ENCODE results near the gene FADD. TPM values are rescaled to one million over a fixed set of nuclear protein-coding genes. Genes with fewer than 3 reads are reported as not detected.

FADD gene
- total RNA-seq, 4 donors from 2014 or later, result 23.9 to 34.5 (median 25.1) TPM

DNA sequence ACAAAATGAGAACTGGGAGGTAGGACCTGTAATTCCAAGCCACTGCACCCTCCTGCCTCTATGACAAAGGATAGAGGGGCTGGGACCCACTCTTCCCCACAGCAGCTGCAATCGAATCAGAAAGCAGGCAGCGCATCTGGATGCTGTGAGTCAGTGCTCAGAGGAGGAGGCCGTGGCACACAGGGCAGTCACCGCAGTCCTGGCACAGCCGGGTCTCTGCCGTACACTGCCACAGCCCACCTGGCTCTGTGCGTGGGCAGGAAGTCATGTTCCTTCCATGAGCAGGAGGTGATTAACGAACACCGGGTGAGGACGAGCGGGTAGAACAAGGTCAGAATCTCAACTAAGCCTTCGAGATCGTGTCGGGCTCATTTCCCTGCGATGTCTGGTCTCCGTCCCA, 37.2 kb downstream of the FADD start:
- Histone ChIP-seq H3K27ac (no peak overlapping the region), H3K4me3 (no peak overlapping the region)
- WGBS, 2 donors, result 75 to 81% methylated on average over 14 to 16 of the region's 16 CpGs

DNA sequence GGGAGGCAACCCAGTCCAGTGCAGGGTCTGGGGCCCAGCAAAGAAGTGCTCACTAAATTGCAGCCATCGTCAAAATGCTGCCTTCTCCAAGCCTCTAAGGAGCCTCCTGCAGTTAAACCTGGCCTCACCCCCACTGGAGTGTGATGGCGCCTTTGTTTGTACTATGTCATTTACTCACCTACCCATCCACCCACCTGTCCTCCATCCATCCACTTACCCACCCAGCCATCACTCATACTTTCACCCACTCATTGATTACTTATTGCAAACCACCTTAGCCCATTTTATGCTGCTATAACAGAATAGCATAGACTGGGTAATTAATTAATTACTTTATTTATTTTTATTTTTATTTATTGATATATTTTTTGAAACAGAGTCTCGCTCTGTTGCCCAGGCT, 38.6 kb downstream of the FADD start:
- 79 to 83% methylated on average over 3 of the region's 3 CpGs for WGBS, 2 donors
- Histone ChIP-seq H3K4me3 (no peak overlapping the region), H3K9me3 (no peaks in the 10 kb centered on the region), H3K4me1 (no peaks in the 10 kb centered on the region), H3K27me3 (no peaks in the 10 kb centered on the region), H3K27ac (no peak overlapping the region), H3K36me3 (no peaks in the 10 kb centered on the region)
- TF ChIP-seq POLR2A (IDR thresholded peaks at IDR 0.05), result no peak
- no peak for DNase-seq (ENCODE audit: low spot score in 2 of 2)

More for the DNA sequence above, 37.2 kb downstream of the FADD start:
- no peaks in the 10 kb centered on the region for H3K9me3 ChIP-seq
- no peaks in the 10 kb centered on the region for H3K27me3 ChIP-seq
- DNase-seq (ENCODE audit: low spot score in 2 of 2), result no peak
- H3K36me3 ChIP-seq, result no peaks in the 10 kb centered on the region
- TF ChIP-seq, protein P1, sequence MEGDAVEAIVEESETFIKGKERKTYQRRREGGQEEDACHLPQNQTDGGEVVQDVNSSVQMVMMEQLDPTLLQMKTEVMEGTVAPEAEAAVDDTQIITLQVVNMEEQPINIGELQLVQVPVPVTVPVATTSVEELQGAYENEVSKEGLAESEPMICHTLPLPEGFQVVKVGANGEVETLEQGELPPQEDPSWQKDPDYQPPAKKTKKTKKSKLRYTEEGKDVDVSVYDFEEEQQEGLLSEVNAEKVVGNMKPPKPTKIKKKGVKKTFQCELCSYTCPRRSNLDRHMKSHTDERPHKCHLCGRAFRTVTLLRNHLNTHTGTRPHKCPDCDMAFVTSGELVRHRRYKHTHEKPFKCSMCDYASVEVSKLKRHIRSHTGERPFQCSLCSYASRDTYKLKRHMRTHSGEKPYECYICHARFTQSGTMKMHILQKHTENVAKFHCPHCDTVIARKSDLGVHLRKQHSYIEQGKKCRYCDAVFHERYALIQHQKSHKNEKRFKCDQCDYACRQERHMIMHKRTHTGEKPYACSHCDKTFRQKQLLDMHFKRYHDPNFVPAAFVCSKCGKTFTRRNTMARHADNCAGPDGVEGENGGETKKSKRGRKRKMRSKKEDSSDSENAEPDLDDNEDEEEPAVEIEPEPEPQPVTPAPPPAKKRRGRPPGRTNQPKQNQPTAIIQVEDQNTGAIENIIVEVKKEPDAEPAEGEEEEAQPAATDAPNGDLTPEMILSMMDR (IDR thresholded peaks at IDR 0.05), result no peak
- TF ChIP-seq POLR2A (IDR thresholded peaks at IDR 0.05) (no peak), EP300 (IDR thresholded peaks at IDR 0.05) (no peak)
- no peaks in the 10 kb centered on the region for H3K4me1 ChIP-seq

DNA sequence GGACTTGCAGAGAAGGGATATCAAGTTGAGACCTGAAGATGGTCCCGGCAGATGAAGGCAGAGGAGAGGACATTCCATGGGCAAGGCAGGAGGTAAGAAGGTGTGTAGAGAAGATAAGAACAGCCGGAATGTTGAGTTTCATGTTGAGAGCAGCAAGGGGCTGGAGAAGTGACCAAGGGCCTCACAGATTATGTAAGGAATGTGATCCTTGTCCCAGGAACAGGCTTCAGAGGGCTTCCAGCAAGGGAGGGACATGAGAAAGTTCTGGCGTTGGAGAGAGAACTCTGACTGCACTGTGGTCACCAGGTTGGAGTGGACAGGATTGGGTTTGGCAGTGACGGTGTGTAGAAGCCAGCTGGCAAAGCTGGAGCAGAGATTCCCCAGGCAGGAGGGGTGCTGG, 39.8 kb downstream of the FADD start:
- TF ChIP-seq EP300 (IDR thresholded peaks at IDR 0.05), result no peak
- TF ChIP-seq, protein P1 (IDR thresholded peaks at IDR 0.05), result no peak
- TF ChIP-seq POLR2A (IDR thresholded peaks at IDR 0.05), result no peak
- H3K36me3 ChIP-seq, result no peaks in the 10 kb centered on the region
- no peaks in the 10 kb centered on the region for H3K9me3 ChIP-seq
- DNase-seq (ENCODE audit: low spot score in 2 of 2), result no peak
- no peak overlapping the region for H3K27ac ChIP-seq
- WGBS, 2 donors, result 81 to 87% methylated on average over 4 of the region's 4 CpGs
- no peaks in the 10 kb centered on the region for H3K4me1 ChIP-seq
- no peak overlapping the region for H3K4me3 ChIP-seq
- no peaks in the 10 kb centered on the region for H3K27me3 ChIP-seq

DNA sequence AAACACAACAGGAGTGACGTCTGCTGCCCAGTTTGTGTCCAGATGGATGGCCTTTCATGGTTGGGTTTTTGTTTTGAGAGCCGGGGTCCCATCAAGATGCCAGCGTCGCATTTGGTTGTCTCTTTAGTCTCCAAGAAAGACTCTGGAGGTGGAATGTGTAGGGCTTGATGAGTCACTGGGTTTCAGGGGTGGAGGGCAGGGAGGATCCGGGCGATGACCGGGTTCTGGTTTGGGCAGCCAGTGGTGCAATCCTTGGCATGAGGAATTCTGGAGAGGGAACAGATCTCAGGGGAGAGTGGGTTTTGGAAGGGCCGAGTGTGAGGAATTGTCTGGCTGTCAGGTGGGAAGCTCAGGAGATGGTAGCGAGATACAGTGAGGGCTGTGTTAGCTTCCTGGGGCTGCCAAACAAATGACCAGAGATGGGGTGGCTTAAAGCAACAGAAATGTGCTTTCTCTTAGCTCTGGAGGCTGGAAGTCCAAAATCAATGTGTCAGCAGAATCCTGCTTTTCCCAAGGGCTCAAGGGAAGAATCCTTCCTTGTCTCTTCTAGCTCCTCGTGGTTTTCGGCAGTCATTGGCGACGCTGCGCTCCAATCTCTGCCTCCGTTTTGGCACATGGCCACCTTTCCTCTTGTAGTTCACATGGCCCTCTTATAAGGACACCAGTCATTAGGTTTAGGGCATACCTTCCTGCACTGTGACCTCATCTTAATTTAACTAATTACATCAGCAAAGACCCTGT, 41.0 kb downstream of the FADD start:
- no peaks in the 10 kb centered on the region for H3K9me3 ChIP-seq
- TF ChIP-seq, protein P1 (IDR thresholded peaks at IDR 0.05), result no peak
- TF ChIP-seq POLR2A (IDR thresholded peaks at IDR 0.05), result no peak
- TF ChIP-seq EP300 (IDR thresholded peaks at IDR 0.05), result no peak
- H3K4me3 ChIP-seq, result no peak overlapping the region
- 90% methylated on average over 15 of the region's 15 CpGs for WGBS, 2 donors
- H3K4me1 ChIP-seq, result no peaks in the 10 kb centered on the region
- H3K27me3 ChIP-seq, result no peaks in the 10 kb centered on the region
- no peak for DNase-seq (ENCODE audit: low spot score in 2 of 2)
- no peak overlapping the region for H3K27ac ChIP-seq
- no peaks in the 10 kb centered on the region for H3K36me3 ChIP-seq

DNA sequence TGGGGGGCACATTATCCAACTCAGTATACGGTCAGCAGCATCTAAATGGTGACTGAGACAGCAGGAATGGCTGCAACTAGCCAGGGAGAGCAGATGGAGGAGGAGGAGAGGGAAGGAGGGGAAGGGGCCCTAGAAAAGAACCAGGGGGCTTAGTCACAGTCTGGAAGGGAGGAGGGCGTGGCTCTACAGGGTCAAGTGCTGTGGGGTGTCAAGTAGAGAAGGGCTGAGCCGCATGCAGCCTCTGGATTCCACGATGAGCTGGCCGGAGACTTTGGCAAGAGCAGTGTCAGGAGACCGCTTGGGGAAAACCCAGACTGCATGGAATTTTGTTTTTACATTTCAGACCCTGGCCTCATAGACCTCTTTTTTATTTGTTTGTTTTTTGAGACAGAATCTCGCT, 41.6 kb downstream of the FADD start:
- Histone ChIP-seq H3K27ac (no peak overlapping the region), H3K36me3 (no peaks in the 10 kb centered on the region), H3K27me3 (no peaks in the 10 kb centered on the region), H3K9me3 (no peaks in the 10 kb centered on the region), H3K4me1 (no peaks in the 10 kb centered on the region), H3K4me3 (no peak overlapping the region)
- TF ChIP-seq, protein P1 (IDR thresholded peaks at IDR 0.05), result no peak
- TF ChIP-seq POLR2A (IDR thresholded peaks at IDR 0.05) (no peak), EP300 (IDR thresholded peaks at IDR 0.05) (no peak)
- WGBS, 2 donors, result 50 to 59% methylated on average over 7 of the region's 7 CpGs
- DNase-seq (ENCODE audit: low spot score in 2 of 2), result no peak

Measured in tibial nerve (tissue), 4 donors.